PC-9 (cell line): ENCODE results near the gene DPP7.

Source experiments
- CTCF ChIP-seq: fragments of 200-600 bp; sonication (generic); conservative IDR thresholded peaks from 2 replicates; pipeline ENCODE4 v1.6.1; 2017; ENCODE audit warnings: mixed run types, antibody characterized with exemption, mild to moderate bottlenecking, moderate library complexity
- EZH2 ChIP-seq: fragments of 200-600 bp; sonication (generic); IDR thresholded peaks from 2 replicates; pipeline ENCODE4 v1.8.0; 2017; ENCODE audit warnings: antibody characterized with exemption, low read depth

- no peak for TF ChIP-seq CTCF
- TF ChIP-seq EZH2, result no peak
Observed at GRCh38 chr9:137123468-137123837, 8.9 kb upstream of the DPP7 start.
